ENCODE measurements around the gene HTR6. TPM values are rescaled to one million over a fixed set of nuclear protein-coding genes. Genes with fewer than 3 reads are reported as not detected.
"Not testable (repeated sequence)": the region's sequence is repeated elsewhere in the genome, so short reads cannot be mapped to it uniquely, and the experiment has no call there.

The HTR6 gene
- not detected for total RNA-seq
- long read RNA-seq: 0 reads

DNA sequence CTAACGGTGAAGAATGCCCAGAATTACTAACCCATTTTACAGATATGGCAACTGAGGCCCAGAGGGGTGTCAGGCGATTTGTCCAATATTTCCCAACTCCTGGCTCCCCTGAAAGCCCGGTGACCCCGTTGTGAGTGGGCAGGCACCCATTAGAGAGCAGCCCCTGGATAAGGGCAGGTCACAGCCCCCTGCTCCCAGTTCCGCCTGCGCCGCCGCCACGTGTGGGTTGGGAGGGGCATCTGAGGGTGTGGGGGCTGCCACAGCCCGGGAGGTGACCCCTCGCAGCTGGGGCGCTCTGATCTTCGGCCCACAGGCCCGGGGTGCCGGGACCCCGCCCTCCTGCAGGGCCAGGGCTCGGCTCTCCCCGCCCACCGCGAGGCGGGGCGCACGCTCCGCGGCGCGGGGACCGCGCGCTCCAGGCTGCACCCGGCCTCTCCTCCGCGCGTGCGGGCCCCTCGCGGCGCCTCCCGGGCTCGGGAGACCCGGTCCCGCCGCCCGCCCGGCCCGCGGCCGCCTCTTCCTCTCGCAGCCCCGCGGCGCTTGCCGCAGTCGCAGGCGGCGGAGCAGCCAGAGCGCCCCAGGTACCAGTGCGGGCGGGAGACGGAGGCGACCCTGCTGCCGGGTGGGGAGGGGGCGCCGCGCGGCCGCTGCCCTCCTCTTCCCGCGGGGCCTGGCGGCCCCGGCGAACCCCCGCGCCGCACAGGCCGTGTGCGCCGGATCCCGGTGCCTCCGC, at the start of gene HTR6:
Gene HTR6 (plus strand): TSS at position 423 of the 733 bp plus-strand sequence. CDS start 879 bp downstream, outside the sequence.
- intact Hi-C loops (cut with micrococcal nuclease): no loop called here
- no peak for ATAC-seq

GRCh38 chr1:19615438-19615837, 49.2 kb upstream of the HTR6 start:
- ATAC-seq: no peak
- intact Hi-C loops (cut with micrococcal nuclease): no loop called here
- no peak for DNase-seq

More for the DNA sequence above, at the start of gene HTR6:
- DNase-seq: no peak

DNA sequence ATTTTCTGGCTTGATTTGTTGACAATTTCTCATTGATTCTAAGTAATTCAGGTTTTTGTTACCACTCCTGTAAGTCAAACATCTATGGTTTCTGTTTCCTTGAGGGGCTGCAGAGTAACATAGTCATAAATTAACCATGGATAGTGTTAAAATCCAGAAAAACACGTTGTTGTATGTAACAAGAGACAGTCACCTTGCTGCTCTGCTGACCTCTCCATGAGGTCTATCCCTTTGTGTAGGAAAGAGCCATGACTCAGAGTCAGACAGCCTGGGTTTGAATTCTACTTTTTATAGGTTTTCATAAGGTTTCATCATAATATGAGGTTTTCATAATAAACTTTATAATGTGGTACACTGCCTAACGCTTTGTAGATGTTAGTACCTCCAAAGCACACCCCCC, 48.2 kb upstream of the HTR6 start:
- intact Hi-C loops (cut with micrococcal nuclease): no loop called here
- DNase-seq: no peak
- no peak for ATAC-seq

DNA sequence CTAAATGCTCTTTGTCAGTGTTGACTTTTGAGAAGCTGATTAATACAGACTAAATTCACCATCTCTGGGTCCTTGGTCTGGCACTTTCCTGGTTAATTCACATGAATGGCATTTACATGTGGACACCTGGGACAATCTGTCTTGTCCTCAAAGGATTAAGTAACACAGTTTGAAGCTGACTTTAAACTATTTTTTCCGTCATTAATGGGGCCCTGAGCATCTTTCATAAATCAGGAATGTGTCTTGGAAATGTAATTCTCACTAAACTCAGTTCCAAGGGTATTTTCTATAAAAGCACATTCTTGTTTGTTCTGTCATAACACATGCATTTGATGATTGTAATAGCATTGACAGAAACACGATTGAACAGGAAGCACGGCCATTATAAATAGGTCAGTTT, 47.3 kb upstream of the HTR6 start:
- ATAC-seq (no peak), DNase-seq (no peak)
- intact Hi-C loops (cut with micrococcal nuclease): no loop called here

- intact Hi-C loops (cut with micrococcal nuclease): no loop called here
- no peak for ATAC-seq
- DNase-seq: no peak
Observed at GRCh38 chr1:19618428-19618827, 46.2 kb upstream of the HTR6 start.

DNA sequence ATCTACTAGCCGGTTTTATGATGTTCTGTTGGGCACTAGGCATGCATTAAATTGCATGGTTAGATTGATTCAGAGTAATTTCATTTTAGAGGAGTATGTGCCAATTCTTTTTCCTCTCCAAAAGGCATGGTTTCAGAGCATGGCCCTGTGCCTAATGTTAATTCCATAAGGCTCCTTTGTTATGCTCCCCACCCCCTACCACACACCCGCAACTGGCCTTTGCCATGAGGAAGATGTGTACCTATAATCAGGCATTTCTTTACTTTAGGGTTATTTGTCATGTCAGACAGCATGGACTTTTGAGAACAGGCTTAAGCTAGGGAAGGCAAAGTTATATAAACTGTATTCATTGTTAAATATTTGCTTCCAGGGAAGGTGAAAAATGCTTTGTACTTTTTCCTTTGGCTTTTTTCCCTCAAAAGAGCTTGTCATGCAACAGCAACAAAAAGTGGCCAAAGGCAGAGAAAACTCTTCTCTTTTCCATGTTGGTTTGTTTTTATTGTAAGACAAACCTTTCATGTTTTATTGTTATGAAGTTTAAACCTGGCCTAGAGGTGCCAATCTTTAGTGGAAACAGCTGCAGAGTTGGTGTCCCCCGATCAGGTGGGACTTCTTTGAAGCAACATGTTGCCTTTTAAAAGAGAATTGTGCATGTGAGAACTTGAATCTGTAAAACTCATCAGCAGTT, 44.8 kb upstream of the HTR6 start:
- ATAC-seq: no peak
- DNase-seq: no peak
- intact Hi-C loops (cut with micrococcal nuclease): no loop called here

DNA sequence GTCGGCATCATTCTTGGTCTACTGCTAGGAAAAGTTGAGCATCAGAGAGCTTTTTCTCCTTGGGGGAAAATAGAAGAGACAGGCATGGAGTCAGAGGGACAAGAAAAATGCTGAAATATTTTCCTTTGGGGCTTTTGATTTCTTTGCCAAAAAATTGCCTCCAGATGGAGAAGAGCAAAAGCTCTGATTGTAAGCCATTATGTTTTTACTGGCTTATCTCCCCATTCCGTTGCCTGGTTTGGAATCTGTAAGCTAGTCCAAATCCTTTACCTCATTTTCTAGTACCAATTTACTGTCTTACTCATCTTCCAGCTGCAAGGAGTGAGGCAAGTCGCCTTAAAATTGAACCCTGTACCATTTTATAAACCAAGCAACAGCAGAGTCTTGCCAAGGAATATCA, 43.9 kb upstream of the HTR6 start:
- DNase-seq (no peak), ATAC-seq (peak; percentile 55)
- intact Hi-C loops (cut with micrococcal nuclease): no loop called here

GRCh38 chr1:19621274-19621950, 43.3 kb upstream of the HTR6 start:
- intact Hi-C loops (cut with micrococcal nuclease): no loop called here
- no peak for DNase-seq
- peak; percentile 22 for ATAC-seq

DNA sequence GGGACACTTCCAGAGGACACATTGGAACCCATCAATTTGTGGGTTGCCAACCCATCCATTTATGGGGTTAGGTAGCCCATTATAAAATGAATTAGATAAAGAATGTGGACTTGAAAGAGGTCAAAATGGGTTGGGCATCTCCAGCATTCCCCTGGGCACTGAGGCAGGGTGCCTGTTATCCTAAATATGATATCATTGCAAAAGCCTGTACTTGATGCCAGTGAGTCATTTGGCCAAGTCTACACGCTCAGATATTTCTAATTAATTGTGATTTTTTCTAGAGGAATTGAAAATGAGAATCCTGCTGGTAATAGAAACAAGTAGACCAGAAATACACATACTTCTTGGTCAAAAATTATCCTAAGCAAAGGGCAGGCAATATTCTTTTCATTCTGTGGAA, 42.5 kb upstream of the HTR6 start:
- intact Hi-C loops (cut with micrococcal nuclease): no loop called here
- ATAC-seq: no peak
- no peak for DNase-seq

DNA sequence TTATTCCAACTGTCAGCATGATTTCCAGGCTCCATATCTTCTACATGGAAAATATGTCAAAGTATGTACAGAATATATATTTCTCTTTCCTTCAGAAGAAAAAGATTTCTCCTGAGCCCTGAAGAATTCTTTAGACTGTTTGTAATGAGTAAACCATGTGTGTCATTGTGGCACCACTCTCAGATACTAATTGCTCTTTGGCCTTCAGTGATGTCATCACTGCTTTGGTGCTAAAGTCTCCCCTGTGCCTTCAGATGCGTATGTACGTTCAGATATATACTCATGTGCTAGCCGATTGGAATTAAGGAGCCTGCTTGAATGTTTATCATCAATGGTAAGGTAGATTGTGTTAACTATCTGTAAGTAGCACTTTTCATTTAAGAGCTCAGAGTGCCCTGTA, 41.2 kb upstream of the HTR6 start:
- ATAC-seq: no peak
- intact Hi-C loops (cut with micrococcal nuclease): no loop called here

GRCh38 chr1:19625291-19625937, 39.3 kb upstream of the HTR6 start:
- DNase-seq (no peak), ATAC-seq (no peak)
- intact Hi-C loops (cut with micrococcal nuclease): no loop called here

More for the DNA sequence above, 41.2 kb upstream of the HTR6 start:
- no peak for DNase-seq

DNA sequence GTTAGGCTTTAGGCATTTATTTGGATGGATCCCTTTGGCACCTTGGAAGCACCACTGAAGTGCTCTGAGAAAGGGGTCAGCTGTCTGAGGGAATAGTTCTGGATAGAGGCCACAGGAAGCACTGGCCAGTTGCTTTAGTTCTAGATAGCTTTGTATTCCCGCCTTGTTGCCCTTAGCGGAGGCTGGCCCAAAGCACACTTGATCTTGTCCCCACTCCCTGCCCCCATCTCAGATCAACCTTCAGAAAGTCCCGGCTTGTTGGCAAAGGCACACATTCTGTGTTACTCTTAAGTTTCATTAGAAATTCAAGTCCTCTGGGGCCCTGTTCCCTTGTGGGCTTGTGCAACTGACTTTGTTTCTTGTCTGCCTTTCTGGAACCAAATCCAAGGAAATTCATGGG, 35.8 kb upstream of the HTR6 start:
- peak; percentile 13 for ATAC-seq
- intact Hi-C loops (cut with micrococcal nuclease): no loop called here
- DNase-seq: no peak

- no peak for ATAC-seq
- intact Hi-C loops (cut with micrococcal nuclease): no loop called here
- DNase-seq: no peak
Observed at GRCh38 chr1:19629357-19629756, 35.3 kb upstream of the HTR6 start.

DNA sequence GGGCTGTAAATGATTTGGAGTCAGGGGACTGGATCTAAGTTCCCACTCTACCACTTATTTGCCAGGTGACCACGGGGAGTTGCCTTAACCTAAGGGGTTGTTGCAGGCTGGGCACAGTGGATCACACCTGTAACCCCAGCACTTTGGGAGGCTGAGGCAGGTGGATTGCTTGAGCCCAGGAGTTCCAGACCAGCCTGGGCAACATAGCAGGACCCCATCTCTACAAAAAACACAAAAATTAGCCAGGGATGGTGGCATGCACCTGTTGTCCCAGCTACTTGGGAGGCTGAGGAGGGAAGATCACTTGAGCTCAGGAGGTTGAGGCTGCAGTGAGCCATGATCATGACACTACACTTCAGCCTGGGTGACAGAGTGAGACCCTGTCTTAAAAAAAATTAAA, 34.5 kb upstream of the HTR6 start:
- intact Hi-C loops (cut with micrococcal nuclease); ATAC-seq: not testable (repeated sequence)

DNA sequence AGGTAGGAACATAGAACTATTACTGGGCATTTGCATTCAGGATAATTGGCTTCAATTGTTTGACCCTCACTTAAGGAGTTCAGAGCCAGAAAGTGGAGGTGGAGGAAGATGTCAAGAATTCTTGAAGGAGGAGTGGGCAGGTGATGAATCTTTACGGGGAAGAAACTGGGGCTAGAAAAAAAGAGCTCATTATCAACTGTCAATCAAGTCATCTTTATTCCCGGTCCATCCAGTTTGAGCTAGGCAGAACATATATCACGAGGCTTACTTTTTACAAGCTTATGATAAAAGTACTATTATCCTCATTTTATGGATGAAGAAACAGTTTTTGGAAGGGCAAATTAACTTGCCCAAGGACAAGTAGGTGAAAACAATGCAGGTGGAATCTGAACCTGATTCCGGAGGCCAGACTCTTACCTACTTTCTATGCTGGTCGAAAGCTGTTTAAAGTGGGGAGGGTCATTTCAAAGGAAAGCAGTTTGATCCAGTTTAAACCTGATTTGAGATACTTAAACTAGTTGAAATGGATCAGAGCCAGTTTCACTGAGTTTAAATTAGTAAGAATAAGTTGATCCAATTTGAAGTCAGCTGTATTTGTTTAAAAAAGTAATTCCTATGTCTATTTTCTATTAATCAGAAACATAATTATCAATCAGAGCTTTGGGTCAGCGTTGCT, 33.8 kb upstream of the HTR6 start:
- DNase-seq (no peak), ATAC-seq (no peak)
- intact Hi-C loops (cut with micrococcal nuclease): no loop called here

More for the DNA sequence above, 34.5 kb upstream of the HTR6 start:
- not testable (repeated sequence) for DNase-seq

- no peak for DNase-seq
- no peak for ATAC-seq
- intact Hi-C loops (cut with micrococcal nuclease): no loop called here
Observed at GRCh38 chr1:19632211-19632610, 32.5 kb upstream of the HTR6 start.

DNA sequence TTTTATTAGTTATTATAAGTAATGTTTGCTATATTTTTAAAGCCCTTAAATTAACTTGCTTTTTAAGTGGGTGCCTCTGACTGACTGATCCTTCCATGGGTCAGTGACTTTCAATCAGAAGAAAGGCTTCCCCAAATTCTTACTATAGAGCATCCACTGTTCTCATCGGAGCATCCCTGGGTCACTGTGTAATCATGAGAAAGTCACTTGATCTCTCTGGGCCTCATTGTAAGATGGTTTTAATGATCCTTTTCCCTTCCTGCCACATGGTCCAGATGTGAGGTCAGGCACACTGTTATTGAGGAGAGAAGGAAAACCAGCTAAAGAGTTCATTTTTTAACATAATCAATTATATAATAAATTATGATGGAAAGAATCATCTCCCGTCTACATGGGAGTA, 31.6 kb upstream of the HTR6 start:
- ATAC-seq (no peak), DNase-seq (no peak)
- intact Hi-C loops (cut with micrococcal nuclease): no loop called here

- DNase-seq: not testable (repeated sequence)
Observed at GRCh38 chr1:19635064-19635463, 29.6 kb upstream of the HTR6 start.

DNA sequence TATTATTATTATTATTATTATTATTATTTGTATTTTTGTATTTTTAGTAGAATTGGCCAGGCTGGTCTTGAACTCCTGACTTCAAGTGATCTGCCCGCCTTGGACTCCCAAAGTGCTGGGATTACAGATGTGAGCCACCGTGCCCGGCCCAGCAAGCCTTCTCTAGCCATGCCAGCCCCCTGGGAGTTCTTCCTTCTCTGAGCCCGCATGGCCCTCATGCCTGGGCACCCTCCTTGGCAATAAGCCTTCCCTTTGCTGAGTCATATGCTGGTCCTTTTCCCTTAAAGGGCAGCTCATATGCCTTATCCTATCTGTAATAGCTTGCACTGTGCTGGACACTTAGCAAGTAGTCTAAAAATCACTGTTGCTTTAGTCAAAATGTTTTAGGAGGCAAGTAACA, 29.0 kb upstream of the HTR6 start:
- peak; percentile 39 for ATAC-seq
- no peak for DNase-seq
- intact Hi-C loops (cut with micrococcal nuclease): no loop called here

More at GRCh38 chr1:19635064-19635463, 29.6 kb upstream of the HTR6 start:
- intact Hi-C loops (cut with micrococcal nuclease); ATAC-seq: not testable (repeated sequence)
